HS-5 (cell line): ENCODE results near the gene SIGMAR1.

Source experiments
- DNase-seq: peaks from one replicate; pipeline ENCODE4 v3.0.0-alpha.2; 2012; ENCODE audit warnings: low read depth

The SIGMAR1 gene

GRCh38 chr9:34630402-34631154, 7.0 kb downstream of the SIGMAR1 start:
- no peak for DNase-seq

- no peak for DNase-seq
Observed at GRCh38 chr9:34629491-34629808, 8.1 kb downstream of the SIGMAR1 start.

GRCh38 chr9:34628656-34629490, 8.7 kb downstream of the SIGMAR1 start, which contains the start of gene ARID3C:
Gene ARID3C (minus strand): TSS chr9:34629066. CDS start chr9:34628014, 1,052 bp downstream.
- DNase-seq, result no peak

- DNase-seq, result no peak
Observed at GRCh38 chr9:34627716-34628655, 9.6 kb downstream of the SIGMAR1 start.

- no peak for DNase-seq
Observed at GRCh38 chr9:34625186-34625486, 12.5 kb downstream of the SIGMAR1 start.

GRCh38 chr9:34624475-34625185, 13.0 kb downstream of the SIGMAR1 start:
- no peak for DNase-seq

- no peak for DNase-seq
Observed at GRCh38 chr9:34623374-34624235, 14.0 kb downstream of the SIGMAR1 start.

GRCh38 chr9:34620061-34620994, 17.3 kb downstream of the SIGMAR1 start, which contains the start of gene DCTN3:
Gene DCTN3 (minus strand): TSS chr9:34620495. CDS start chr9:34620464, 31 bp downstream.
- DNase-seq, result peak; percentile 74

GRCh38 chr9:34615132-34615531, 22.5 kb downstream of the SIGMAR1 start:
- no peak for DNase-seq

GRCh38 chr9:34612788-34613390, 24.7 kb downstream of the SIGMAR1 start:
- no peak for DNase-seq

- peak; percentile 36 for DNase-seq
Observed at GRCh38 chr9:34611811-34612787, 25.5 kb downstream of the SIGMAR1 start, which contains the start of gene RPP25L. Gene RPP25L (minus strand): TSS chr9:34612097. CDS start chr9:34611296, 801 bp downstream.

- no peak for DNase-seq
Observed at GRCh38 chr9:34611251-34611810, 26.3 kb downstream of the SIGMAR1 start.

GRCh38 chr9:34610434-34611206, 27.0 kb downstream of the SIGMAR1 start:
- no peak for DNase-seq

GRCh38 chr9:34607331-34607730, 30.3 kb downstream of the SIGMAR1 start:
- DNase-seq, result no peak

- no peak for DNase-seq
Observed at GRCh38 chr9:34606905-34607304, 30.7 kb downstream of the SIGMAR1 start.

GRCh38 chr9:34606190-34606589, 31.4 kb downstream of the SIGMAR1 start:
- no peak for DNase-seq
